Activated CD8-positive, alpha-beta T cell treated with anti-CD3 and anti-CD28 coated beads, Interleukin-2, amount 10 ng/mL, durations not matched to agents 7 days and 5 days (primary cell): ENCODE data around the gene CACNA1C. TPM values are rescaled to one million over a fixed set of nuclear protein-coding genes. Genes with fewer than 3 reads are reported as not detected.

ENCODE experiments used
- ATAC-seq: fragments of 150-1000 bp; cut with Tn5 transposase; one replicate; pipeline ENCODE4 v1.10.0; 2021; ENCODE audit warnings: moderate library complexity
- CTCF ChIA-PET: fragments of 350-600 bp; sonication (Branson Sonifier 250); formaldehyde crosslinking; loops from one replicate; lab custom pipeline; 2021; ENCODE audit warnings: antibody characterized with exemption; lab: Charles Lee
- POLR2A ChIA-PET: fragments of 350-600 bp; sonication (Branson Sonifier 250); formaldehyde crosslinking; loops from one replicate; lab custom pipeline; 2021; ENCODE audit warnings: antibody characterized with exemption; lab: Charles Lee
- DNase-seq: peaks from one replicate; pipeline ENCODE4 v3.0.0-alpha.2; 2020
- H3K27ac Mint-ChIP-seq: one replicate; pipeline ENCODE4 v1.8.0; 2021; ENCODE audit warnings: mild to moderate bottlenecking, mixed read lengths
- H3K27me3 Mint-ChIP-seq: one replicate; pipeline ENCODE4 v1.8.0; 2021; ENCODE audit warnings: low read depth, mixed read lengths
- H3K36me3 Mint-ChIP-seq: one replicate; pipeline ENCODE4 v1.8.0; 2021; ENCODE audit warnings: low read depth, mixed read lengths
- H3K4me1 Mint-ChIP-seq: one replicate; pipeline ENCODE4 v1.8.0; 2021; ENCODE audit warnings: low read depth, mixed read lengths
- H3K4me3 Mint-ChIP-seq: one replicate; pipeline ENCODE4 v1.8.0; 2021; ENCODE audit warnings: mild to moderate bottlenecking, mixed read lengths
- H3K9me3 Mint-ChIP-seq: one replicate; pipeline ENCODE4 v1.8.0; 2022; ENCODE audit warnings: mixed read lengths; ENCODE audit not compliant: insufficient read depth
- total RNA-seq, 2 experiments: library from RNA; stranded (reverse); gene quantifications; one replicate each; pipeline ENCODE4 v1.2.3, GENCODE V29; 2021

Gene CACNA1C
- total RNA-seq, 2 experiments from 2014 or later, result 0.08 TPM

DNA sequence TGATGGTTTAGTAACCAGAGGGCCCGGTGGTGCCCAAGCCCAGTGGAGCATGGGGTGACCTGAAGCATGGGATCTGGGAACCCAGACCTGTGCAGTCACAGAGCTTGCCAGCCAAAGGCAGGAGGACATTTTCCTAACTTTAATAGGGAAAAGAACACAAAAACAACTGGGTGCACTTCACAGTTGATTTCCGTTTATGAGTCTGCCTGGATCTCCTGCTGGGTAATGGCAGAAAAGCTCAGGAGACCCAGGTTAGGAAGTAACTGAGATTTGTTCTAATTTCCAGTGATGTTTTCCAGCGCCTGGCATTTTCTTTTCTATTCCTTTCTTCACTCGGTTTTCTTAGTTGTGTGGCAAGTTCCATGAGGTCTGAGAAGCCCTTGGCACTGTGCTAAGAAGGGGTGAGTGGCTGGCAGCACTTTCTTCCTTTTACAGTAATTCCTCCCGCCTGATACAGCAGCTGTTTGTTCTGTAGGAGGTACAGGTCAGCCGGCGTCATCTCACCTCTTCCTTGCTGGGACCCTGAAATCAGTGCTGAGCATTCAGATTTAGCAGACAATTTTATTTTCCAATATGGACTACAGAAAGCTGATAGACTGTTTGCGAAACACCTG, 5.1 kb downstream of the CACNA1C start:
- H3K36me3 Mint-ChIP-seq, result no peaks in the 10 kb centered on the region
- H3K9me3 Mint-ChIP-seq, result no peaks in the 10 kb centered on the region
- ChIA-PET POLR2A (no interaction called here), CTCF (interaction anchor here (1.6 to 2.2 kb wide), 3 partner anchors 10 to 226 kb away, joined by 3 to 7 read pairs (median 4); no protein-coding TSS in a partner anchor)
- peaks cover 11% of the 10 kb centered on the region for H3K4me1 Mint-ChIP-seq
- H3K4me3 Mint-ChIP-seq, result no peak overlapping the region
- no peak for ATAC-seq
- no peak overlapping the region for H3K27ac Mint-ChIP-seq
- no peak for DNase-seq
- H3K27me3 Mint-ChIP-seq, result peaks cover 50% of the 10 kb centered on the region

- Mint-ChIP-seq H3K27me3 (peaks cover 48% of the 10 kb centered on the region), H3K36me3 (no peaks in the 10 kb centered on the region), H3K9me3 (no peaks in the 10 kb centered on the region), H3K27ac (no peak overlapping the region), H3K4me1 (peaks cover 11% of the 10 kb centered on the region), H3K4me3 (no peak overlapping the region)
- no peak for ATAC-seq
- DNase-seq, result no peak
- ChIA-PET CTCF (interaction anchor here (0.9 to 2.2 kb wide), 2 partner anchors 9 to 13 kb away, joined by 3 to 4 read pairs; no protein-coding TSS in a partner anchor), POLR2A (no interaction called here)
Measured at GRCh38 chr12:2058837-2059236, 6.0 kb downstream of the CACNA1C start.

- H3K4me3 Mint-ChIP-seq, result no peak overlapping the region
- POLR2A ChIA-PET, result no interaction called here
- peaks cover 12% of the 10 kb centered on the region for H3K4me1 Mint-ChIP-seq
- DNase-seq (no peak), ATAC-seq (no peak)
- no peak overlapping the region for H3K27ac Mint-ChIP-seq
- H3K36me3 Mint-ChIP-seq, result no peaks in the 10 kb centered on the region
- CTCF ChIA-PET, result no interaction called here
- H3K27me3 Mint-ChIP-seq, result peaks cover 28% of the 10 kb centered on the region
- H3K9me3 Mint-ChIP-seq, result no peaks in the 10 kb centered on the region
Measured at GRCh38 chr12:2061402-2061801, 8.6 kb downstream of the CACNA1C start.

- ChIA-PET CTCF (interaction anchor here (0.7 to 1.3 kb wide), 6 partner anchors 10 to 519 kb away, joined by 3 to 6 read pairs (median 3); no protein-coding TSS in a partner anchor), POLR2A (interaction anchor here (0.6 kb wide), 1 partner anchor 1667 kb away, joined by 3 read pairs; no protein-coding TSS in a partner anchor)
- Mint-ChIP-seq H3K36me3 (no peaks in the 10 kb centered on the region), H3K4me1 (peaks cover 12% of the 10 kb centered on the region), H3K9me3 (peaks cover under 1% of the 10 kb centered on the region), H3K27ac (peak overlapping the region; percentile 84), H3K4me3 (peak overlapping the region; percentile 67), H3K27me3 (peaks cover 9% of the 10 kb centered on the region)
- ATAC-seq (peak; percentile 85), DNase-seq (peak; percentile 38)
Measured at GRCh38 chr12:2064071-2064507, 11.3 kb downstream of the CACNA1C start.

DNA sequence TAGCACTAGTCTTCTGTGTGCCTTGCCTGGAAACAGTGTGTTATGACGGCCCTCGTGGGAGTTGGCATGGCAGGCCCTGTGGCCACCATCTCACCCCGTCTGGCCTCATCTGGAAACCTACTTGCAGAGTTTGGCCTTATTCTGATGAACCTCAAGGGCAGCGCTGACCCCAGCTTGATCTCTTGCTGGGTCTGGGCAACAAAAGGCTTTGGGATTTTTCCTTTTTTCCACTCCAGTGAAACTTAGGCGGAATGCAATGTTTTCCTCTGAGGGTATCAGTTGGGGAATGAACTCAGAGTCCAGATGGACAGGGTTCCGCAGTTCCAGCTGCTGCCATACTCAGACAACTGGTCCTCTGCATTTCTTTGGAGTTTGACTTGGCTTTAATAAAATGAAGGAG, 15.9 kb downstream of the CACNA1C start:
- ChIA-PET POLR2A (no interaction called here), CTCF (interaction anchor here (1.1 kb wide), 1 partner anchor 12 kb away, joined by 3 read pairs; no protein-coding TSS in a partner anchor)
- H3K4me1 Mint-ChIP-seq, result peaks cover 10% of the 10 kb centered on the region

GRCh38 chr12:2070440-2071045, 17.8 kb downstream of the CACNA1C start:
- no peak overlapping the region for H3K4me3 Mint-ChIP-seq
- POLR2A ChIA-PET, result no interaction called here
- H3K4me1 Mint-ChIP-seq, result no peaks in the 10 kb centered on the region
- no peak for ATAC-seq
- no peak overlapping the region for H3K27ac Mint-ChIP-seq
- H3K9me3 Mint-ChIP-seq, result peaks cover 13% of the 10 kb centered on the region
- peaks cover 8% of the 10 kb centered on the region for H3K27me3 Mint-ChIP-seq
- no peak for DNase-seq
- peaks cover 2% of the 10 kb centered on the region for H3K36me3 Mint-ChIP-seq
- CTCF ChIA-PET, result no interaction called here

More for the DNA sequence above, 15.9 kb downstream of the CACNA1C start:
- Mint-ChIP-seq H3K27ac (no peak overlapping the region), H3K9me3 (peaks cover 13% of the 10 kb centered on the region), H3K36me3 (peaks cover 2% of the 10 kb centered on the region), H3K27me3 (peaks cover 8% of the 10 kb centered on the region), H3K4me3 (no peak overlapping the region)
- ATAC-seq, result no peak
- no peak for DNase-seq

DNA sequence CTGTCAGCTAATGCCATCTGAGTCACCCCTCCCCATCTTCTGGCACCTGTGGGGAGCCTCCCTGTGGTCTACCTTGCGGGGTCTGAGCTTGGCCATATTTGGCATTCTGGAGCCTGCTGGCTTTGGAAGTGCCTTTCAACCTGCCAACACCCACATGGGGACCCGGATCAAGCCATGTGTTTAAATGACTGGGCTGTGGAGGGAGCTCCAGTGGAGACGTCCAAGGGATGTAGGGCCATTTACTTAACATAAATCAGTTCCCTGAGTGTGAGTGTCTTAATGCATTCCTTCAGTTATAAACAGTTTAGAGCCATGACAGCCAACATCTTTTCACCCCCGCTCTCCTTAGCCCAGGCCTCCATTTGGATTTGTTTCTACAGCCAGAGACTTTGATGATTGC, 22.0 kb downstream of the CACNA1C start:
- POLR2A ChIA-PET, result no interaction called here
- Mint-ChIP-seq H3K9me3 (peaks cover 8% of the 10 kb centered on the region), H3K36me3 (peaks cover 2% of the 10 kb centered on the region), H3K27ac (no peak overlapping the region), H3K4me3 (no peak overlapping the region), H3K4me1 (no peaks in the 10 kb centered on the region), H3K27me3 (no peaks in the 10 kb centered on the region)
- CTCF ChIA-PET, result interaction anchor here (1.4 kb wide), 1 partner anchor 11 kb away, joined by 6 read pairs; no protein-coding TSS in a partner anchor
- ATAC-seq (no peak), DNase-seq (no peak)

GRCh38 chr12:2075508-2076195, 22.9 kb downstream of the CACNA1C start:
- Mint-ChIP-seq H3K27me3 (no peaks in the 10 kb centered on the region), H3K27ac (no peak overlapping the region), H3K4me3 (no peak overlapping the region), H3K9me3 (peaks cover 11% of the 10 kb centered on the region), H3K36me3 (peaks cover 2% of the 10 kb centered on the region), H3K4me1 (no peaks in the 10 kb centered on the region)
- DNase-seq, result no peak
- ChIA-PET CTCF (no interaction called here), POLR2A (no interaction called here)
- ATAC-seq, result no peak

DNA sequence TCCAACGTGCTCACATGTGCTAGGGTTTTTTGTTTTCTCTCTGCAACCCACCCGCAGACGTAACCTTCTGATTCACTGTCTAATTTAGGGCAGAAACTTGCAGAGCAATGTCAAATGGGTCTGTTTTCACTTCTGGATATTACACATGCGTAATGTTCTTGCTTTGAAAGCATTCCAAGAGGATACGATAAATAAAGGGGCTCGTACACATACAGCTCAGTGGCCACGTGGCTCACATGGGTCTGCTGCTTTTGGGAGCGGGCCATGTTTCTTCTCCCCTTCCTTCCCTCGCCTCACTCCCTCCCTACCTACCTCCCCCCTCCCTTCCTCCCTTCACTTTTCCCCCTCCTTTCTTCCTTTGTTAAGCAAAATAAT, 23.4 kb downstream of the CACNA1C start:
- H3K27me3 Mint-ChIP-seq, result no peaks in the 10 kb centered on the region
- H3K9me3 Mint-ChIP-seq, result peaks cover 12% of the 10 kb centered on the region
- CTCF ChIA-PET, result no interaction called here
- ATAC-seq (no peak), DNase-seq (no peak)
- peaks cover under 1% of the 10 kb centered on the region for H3K36me3 Mint-ChIP-seq
- no peak overlapping the region for H3K27ac Mint-ChIP-seq
- POLR2A ChIA-PET, result no interaction called here
- no peak overlapping the region for H3K4me3 Mint-ChIP-seq
- no peaks in the 10 kb centered on the region for H3K4me1 Mint-ChIP-seq

GRCh38 chr12:2076728-2077127, 23.9 kb downstream of the CACNA1C start:
- ChIA-PET POLR2A (no interaction called here), CTCF (no interaction called here)
- H3K4me1 Mint-ChIP-seq, result no peaks in the 10 kb centered on the region
- DNase-seq (no peak), ATAC-seq (no peak)
- H3K27me3 Mint-ChIP-seq, result no peaks in the 10 kb centered on the region
- H3K36me3 Mint-ChIP-seq, result no peaks in the 10 kb centered on the region
- H3K4me3 Mint-ChIP-seq, result no peak overlapping the region
- peaks cover 6% of the 10 kb centered on the region for H3K9me3 Mint-ChIP-seq
- H3K27ac Mint-ChIP-seq, result no peak overlapping the region

GRCh38 chr12:2080604-2081003, 27.8 kb downstream of the CACNA1C start:
- Mint-ChIP-seq H3K27ac (no peak overlapping the region), H3K4me1 (no peaks in the 10 kb centered on the region), H3K27me3 (peaks cover 7% of the 10 kb centered on the region), H3K9me3 (peaks cover 6% of the 10 kb centered on the region), H3K4me3 (no peak overlapping the region), H3K36me3 (no peaks in the 10 kb centered on the region)
- ATAC-seq, result no peak
- no peak for DNase-seq
- ChIA-PET POLR2A (no interaction called here), CTCF (no interaction called here)

GRCh38 chr12:2082321-2082720, 29.5 kb downstream of the CACNA1C start:
- H3K4me1 Mint-ChIP-seq, result no peaks in the 10 kb centered on the region
- H3K9me3 Mint-ChIP-seq, result peaks cover 6% of the 10 kb centered on the region
- H3K27ac Mint-ChIP-seq, result no peak overlapping the region
- CTCF ChIA-PET, result no interaction called here
- no peaks in the 10 kb centered on the region for H3K36me3 Mint-ChIP-seq
- peaks cover 10% of the 10 kb centered on the region for H3K27me3 Mint-ChIP-seq
- H3K4me3 Mint-ChIP-seq, result no peak overlapping the region
- ATAC-seq, result no peak
- POLR2A ChIA-PET, result no interaction called here
- DNase-seq, result no peak
